Esophagus muscularis mucosa (tissue), 4 donors: Measurements from ENCODE around the gene RUNX1. TPM values are rescaled to one million over a fixed set of nuclear protein-coding genes. Genes with fewer than 3 reads are reported as not detected.
A peak's percentile ranks its signal among the peaks of the same experiment; 100 is the strongest.

Source experiments
- DNase-seq: peaks from one replicate; pipeline ENCODE4 v3.0.0-alpha.2; 2017; ENCODE audit errors: extremely low spot score
- H3K27ac ChIP-seq, 4 donors: fragments of 200-600 bp; sonication (generic); replicated peaks in 1 of 4; 1 replicate in 3 of 4; 2 replicates in 1 of 4; pipeline ENCODE4 v1.5.1; 2016 to 2019; ENCODE audit warnings: mild to moderate bottlenecking in 1 of 4
- H3K27me3 ChIP-seq, 4 donors: fragments of 200-600 bp; sonication (generic); one replicate each; pipeline versions ENCODE4 v1.5.1 to v1.6.0; 2016 to 2019
- H3K36me3 ChIP-seq, 4 donors: fragments of 200-600 bp; sonication (generic); one replicate each; pipeline ENCODE4 v1.5.1; 2016 to 2019
- H3K4me1 ChIP-seq, 4 donors: fragments of 200-600 bp; sonication (generic); one replicate each; pipeline ENCODE4 v1.5.1; 2016 to 2019
- H3K4me3 ChIP-seq, 4 donors: fragments of 200-600 bp; sonication (generic); 1 replicate in 2 of 4; 2 replicates in 2 of 4; pipeline ENCODE4 v1.5.1; 2016 to 2019; ENCODE audit warnings: mild to moderate bottlenecking in 4 of 4, moderate library complexity in 1 of 4
- H3K9me3 ChIP-seq, 4 donors: fragments of 200-600 bp; sonication (generic); 1 replicate in 3 of 4; 2 replicates in 1 of 4; pipeline ENCODE4 v1.5.1; 2016 to 2019
- CTCF ChIP-seq, 3 experiments: fragments of 200-600 bp in 2 of 3; fragments of 450-650 bp in 1 of 3; sonication (generic) in 2 of 3; IDR thresholded peaks; one replicate each; pipeline ENCODE4 v1.5.1; 2017 to 2019; ENCODE audit warnings: antibody characterized with exemption in 3 of 3, mild to moderate bottlenecking in 2 of 3, moderate library complexity in 1 of 3
- EP300 ChIP-seq: sonication (generic); formaldehyde crosslinking; IDR thresholded peaks from one replicate; pipeline ENCODE4 v1.6.1; 2017; ENCODE audit warnings: antibody characterized with exemption
- POLR2A ChIP-seq: fragments of 450-650 bp; IDR thresholded peaks from one replicate; pipeline ENCODE4 v1.6.1; 2017; ENCODE audit warnings: antibody characterized with exemption, moderate library complexity, mild to moderate bottlenecking, low read depth
- POLR2AphosphoS5 ChIP-seq, 2 donors: sonication (generic); formaldehyde crosslinking; IDR thresholded peaks; one replicate each; pipeline ENCODE4 v1.6.1; 2017; ENCODE audit warnings: antibody characterized with exemption in 2 of 2
- WGBS: methylation state at CpG from one replicate; pipeline ENCODE4 v1.1.5; 2018; 5-methylcytosine and 5-hydroxymethylcytosine counted together
- intact Hi-C: fragments of 100-400 bp; cut with DNase I; formaldehyde crosslinking; loops from one replicate; pipeline ENCODE4 v1.15.1; 2023
- total RNA-seq, 4 donors: library from RNA; depleted of rRNA; stranded (reverse); fragments of >200 nt; gene quantifications; one replicate each; pipeline versions ENCODE4 v1.1.0 to v1.2.1, GENCODE V29; 2016

The RUNX1 gene
- total RNA-seq, 4 donors from 2014 or later: 3.7 to 10.9 (median 5.6) TPM

GRCh38 chr21:34835526-34835925 lies 213.6 kb downstream of the RUNX1 start:
- 81% methylated on average over 6 of the region's 6 CpGs for WGBS

GRCh38 chr21:34834852-34835501 lies 214.1 kb downstream of the RUNX1 start:
- intact Hi-C loops: no loop called here
- DNase-seq: no peak
- WGBS: 72% methylated on average over 5 of the region's 11 CpGs
- Histone ChIP-seq H3K36me3 (peaks cover 0 to 3% (median 0%) of the 10 kb centered on the region in 4 donors), H3K4me3 (no peak overlapping the region), H3K27ac (no peak overlapping the region), H3K27me3 (no peaks in the 10 kb centered on the region), H3K9me3 (no peaks in the 10 kb centered on the region), H3K4me1 (peaks cover 0 to 12% (median 0%) of the 10 kb centered on the region in 4 donors)
- no peak for TF ChIP-seq POLR2A
- TF ChIP-seq CTCF (IDR thresholded peaks at IDR 0.05): no peak
- no peak for TF ChIP-seq POLR2AphosphoS5 (IDR thresholded peaks at IDR 0.05)
- TF ChIP-seq EP300: no peak

More at GRCh38 chr21:34835526-34835925, 213.6 kb downstream of the RUNX1 start:
- H3K27me3 ChIP-seq: no peaks in the 10 kb centered on the region
- peaks cover 0 to 3% (median 0%) of the 10 kb centered on the region in 4 donors for H3K36me3 ChIP-seq
- no peaks in the 10 kb centered on the region for H3K9me3 ChIP-seq
- no peak overlapping the region for H3K4me3 ChIP-seq
- intact Hi-C loops: no loop called here
- TF ChIP-seq POLR2AphosphoS5 (IDR thresholded peaks at IDR 0.05): peak in 1 of 2 donors; percentile 13
- TF ChIP-seq POLR2A: no peak
- DNase-seq: no peak
- peaks cover 0 to 12% (median 0%) of the 10 kb centered on the region in 4 donors for H3K4me1 ChIP-seq
- H3K27ac ChIP-seq: no peak overlapping the region

GRCh38 chr21:34834290-34834689 lies 214.8 kb downstream of the RUNX1 start:
- TF ChIP-seq CTCF (IDR thresholded peaks at IDR 0.05) (no peak), EP300 (no peak), POLR2AphosphoS5 (IDR thresholded peaks at IDR 0.05) (no peak), POLR2A (no peak)
- peaks cover 0 to 12% (median 0%) of the 10 kb centered on the region in 4 donors for H3K4me1 ChIP-seq
- no peak overlapping the region for H3K4me3 ChIP-seq
- WGBS: 93% methylated on average over 9 of the region's 9 CpGs
- H3K36me3 ChIP-seq: peaks cover 0 to 3% (median 0%) of the 10 kb centered on the region in 4 donors
- intact Hi-C loops: no loop called here
- H3K27me3 ChIP-seq: no peaks in the 10 kb centered on the region
- DNase-seq: no peak
- H3K9me3 ChIP-seq: no peaks in the 10 kb centered on the region
- H3K27ac ChIP-seq: no peak overlapping the region

- 74% methylated on average over 5 of the region's 5 CpGs for WGBS
- peaks cover 0 to 12% (median 0%) of the 10 kb centered on the region in 4 donors for H3K4me1 ChIP-seq
- intact Hi-C loops: no loop called here
- no peak for TF ChIP-seq POLR2AphosphoS5 (IDR thresholded peaks at IDR 0.05)
- TF ChIP-seq CTCF (IDR thresholded peaks at IDR 0.05): no peak
- no peak for TF ChIP-seq EP300
- TF ChIP-seq POLR2A: no peak
- H3K36me3 ChIP-seq: peaks cover 0 to 3% (median 0%) of the 10 kb centered on the region in 4 donors
- no peak for DNase-seq
- H3K4me3 ChIP-seq: no peak overlapping the region
- no peak overlapping the region for H3K27ac ChIP-seq
- H3K27me3 ChIP-seq: no peaks in the 10 kb centered on the region
- H3K9me3 ChIP-seq: no peaks in the 10 kb centered on the region
Measured at GRCh38 chr21:34833465-34833864, 215.6 kb downstream of the RUNX1 start.

- peaks cover 0 to 3% (median 0%) of the 10 kb centered on the region in 4 donors for H3K36me3 ChIP-seq
- 92% methylated on average over 12 of the region's 12 CpGs for WGBS
- intact Hi-C loops: no loop called here
Measured at GRCh38 chr21:34830386-34831170, 218.5 kb downstream of the RUNX1 start.

More at GRCh38 chr21:34830386-34831170, 218.5 kb downstream of the RUNX1 start:
- no peak overlapping the region for H3K4me3 ChIP-seq
- H3K27me3 ChIP-seq: no peaks in the 10 kb centered on the region
- H3K4me1 ChIP-seq: peaks cover 0 to 7% (median 0%) of the 10 kb centered on the region in 4 donors
- no peaks in the 10 kb centered on the region for H3K9me3 ChIP-seq
- TF ChIP-seq CTCF (IDR thresholded peaks at IDR 0.05) (no peak), EP300 (no peak), POLR2AphosphoS5 (IDR thresholded peaks at IDR 0.05) (no peak), POLR2A (no peak)
- no peak for DNase-seq
- H3K27ac ChIP-seq: no peak overlapping the region
